CD14-positive monocyte (primary cell): ENCODE data around the gene SSMEM1. TPM values are rescaled to one million over a fixed set of nuclear protein-coding genes. Genes with fewer than 3 reads are reported as not detected.

ENCODE experiments used
- DNase-seq, 3 donors: peaks; one replicate each; pipeline ENCODE4 v3.0.0-alpha.2; 2011 to 2022
- H2AFZ ChIP-seq: 2 replicates; pipeline ENCODE4 v1.6.0; 2012; ENCODE audit warnings: mild to moderate bottlenecking, low read depth, low read length, inconsistent platforms; ENCODE audit not compliant: insufficient read depth, poor library complexity, severe bottlenecking
- H3K27ac ChIP-seq, 2 donors: 1 replicate in 1 of 2; 2 replicates in 1 of 2; pipeline ENCODE4 v1.5.1; 2012 to 2013; ENCODE audit warnings: low read length in 2 of 2, control low read depth in 1 of 2, inconsistent platforms in 1 of 2, low read depth in 1 of 2, mild to moderate bottlenecking in 1 of 2
- H3K27me3 ChIP-seq, 2 donors: one replicate each; pipeline versions ENCODE4 v1.6.0 to v1.6.1; 2011 to 2013; ENCODE audit warnings: low read length in 2 of 2; ENCODE audit not compliant: control insufficient read depth in 2 of 2, insufficient read depth in 2 of 2
- H3K36me3 ChIP-seq, 2 donors: replicated peaks in 1 of 2; 1 replicate in 1 of 2; 2 replicates in 1 of 2; pipeline versions ENCODE4 v1.5.1 to v1.6.1; 2012 to 2013; ENCODE audit warnings: low read length in 2 of 2, control low read depth in 1 of 2, inconsistent platforms in 1 of 2, mild to moderate bottlenecking in 1 of 2; ENCODE audit not compliant: insufficient read depth in 2 of 2, control insufficient read depth in 1 of 2
- H3K4me1 ChIP-seq, 2 donors: 1 replicate in 1 of 2; 2 replicates in 1 of 2; pipeline versions ENCODE4 v1.5.1 to v1.6.1; 2012 to 2013; ENCODE audit warnings: low read length in 2 of 2, control low read depth in 1 of 2, inconsistent platforms in 1 of 2, mild to moderate bottlenecking in 1 of 2, moderate library complexity in 1 of 2; ENCODE audit not compliant: insufficient read depth in 2 of 2, control insufficient read depth in 1 of 2
- H3K4me2 ChIP-seq: replicated peaks from 2 replicates; pipeline ENCODE3; 2012; ENCODE audit warnings: low read length, moderate library complexity, mild to moderate bottlenecking; ENCODE audit not compliant: poor library complexity, severe bottlenecking; ENCODE audit errors: extremely low read depth
- H3K4me3 ChIP-seq, 3 experiments: fragments of 200-600 bp in 1 of 3; sonication (generic) in 1 of 3; replicated peaks in 1 of 3; 1 replicate in 2 of 3; 2 replicates in 1 of 3; pipeline ENCODE4 v1.5.1; 2011 to 2013; ENCODE audit warnings: low read length in 3 of 3, mild to moderate bottlenecking in 3 of 3, control low read depth in 2 of 3, low read depth in 2 of 3, inconsistent platforms in 1 of 3, moderate library complexity in 1 of 3
- H3K79me2 ChIP-seq: 2 replicates; pipeline ENCODE4 v1.6.0; 2012; ENCODE audit warnings: mild to moderate bottlenecking, control low read depth, inconsistent platforms, low read length, moderate library complexity; ENCODE audit not compliant: insufficient read depth
- H3K9ac ChIP-seq: 2 replicates; pipeline ENCODE4 v1.6.0; 2017; ENCODE audit warnings: low read length, mild to moderate bottlenecking; ENCODE audit not compliant: insufficient read depth, poor library complexity, severe bottlenecking
- H3K9me3 ChIP-seq, 2 donors: replicated peaks in 1 of 2; 1 replicate in 1 of 2; 2 replicates in 1 of 2; pipeline versions ENCODE4 v1.5.1 to v1.6.1; 2012 to 2013; ENCODE audit warnings: low read length in 2 of 2, control low read depth in 1 of 2; ENCODE audit not compliant: control insufficient read depth in 1 of 2, insufficient read depth in 1 of 2
- H4K20me1 ChIP-seq: 2 replicates; pipeline ENCODE4 v1.6.0; 2012; ENCODE audit warnings: mild to moderate bottlenecking, low read length, control low read depth, moderate library complexity; ENCODE audit not compliant: insufficient read depth
- H3K27ac Mint-ChIP-seq, 7 donors: one replicate each; pipeline ENCODE4 v1.8.0; 2020; ENCODE audit warnings: mild to moderate bottlenecking in 7 of 7, mixed read lengths in 7 of 7, moderate library complexity in 6 of 7, inconsistent platforms in 2 of 7
- H3K27me3 Mint-ChIP-seq, 3 donors: one replicate each; pipeline ENCODE4 v1.8.0; 2021 to 2022; ENCODE audit warnings: low read depth in 3 of 3, mild to moderate bottlenecking in 3 of 3, mixed read lengths in 3 of 3, moderate library complexity in 3 of 3, inconsistent platforms in 1 of 3
- H3K36me3 Mint-ChIP-seq, 2 donors: one replicate each; pipeline ENCODE4 v1.8.0; 2020; ENCODE audit warnings: mixed read lengths in 2 of 2, inconsistent platforms in 1 of 2, mild to moderate bottlenecking in 1 of 2
- H3K4me1 Mint-ChIP-seq: one replicate; pipeline ENCODE4 v1.8.0; 2020; ENCODE audit warnings: mild to moderate bottlenecking, mixed read lengths
- H3K4me3 Mint-ChIP-seq, 2 donors: one replicate each; pipeline ENCODE4 v1.8.0; 2020; ENCODE audit warnings: mild to moderate bottlenecking in 2 of 2, mixed read lengths in 2 of 2, moderate library complexity in 1 of 2
- H3K9me3 Mint-ChIP-seq, 7 donors: one replicate each; pipeline ENCODE4 v1.8.0; 2020 to 2022; ENCODE audit warnings: mixed read lengths in 7 of 7, mild to moderate bottlenecking in 6 of 7, moderate library complexity in 6 of 7, inconsistent platforms in 2 of 7
- CTCF ChIP-seq: fragments of 200-600 bp; IDR thresholded peaks from one replicate; pipeline ENCODE4 v1.8.0; 2022; ENCODE audit warnings: antibody characterized with exemption, mild to moderate bottlenecking
- WGBS: methylation state at CpG from one replicate; pipeline ENCODE4 v1.1.5; 2013; ENCODE audit warnings: missing lambda C conversion rate; ENCODE audit not compliant: insufficient coverage; 5-methylcytosine and 5-hydroxymethylcytosine counted together
- intact Hi-C, 2 donors: fragments of 100-400 bp; cut with micrococcal nuclease; formaldehyde crosslinking; loops; one replicate each; pipeline versions ENCODE4 v1.15.0 to v1.15.1; 2023
- polyA plus RNA-seq, 3 donors: library from polyadenylated mRNA; depleted of rRNA in 1 of 3; unstranded in 2 of 3; stranded (reverse) in 1 of 3; fragments of 300-500 nt in 2 of 3; fragments of >200 nt in 1 of 3; fragmentation: Illumina TruSeq in 2 of 3; gene quantifications; 1 replicate in 2 of 3; 2 replicates in 1 of 3; pipeline ENCODE4 v1.2.3, GENCODE V29; 2012 to 2021

SSMEM1 gene
- polyA plus RNA-seq, 3 donors, result not detected

GRCh38 chr7:130187360-130187759 lies 20.3 kb upstream of the SSMEM1 start:
- no peak for TF ChIP-seq CTCF
- Mint-ChIP-seq H3K27me3 (no peaks in the 10 kb centered on the region), H3K36me3 (peaks cover 60 to 67% of the 10 kb centered on the region in 2 donors), H3K4me1 (no peaks in the 10 kb centered on the region), H3K9me3 (no peaks in the 10 kb centered on the region), H3K27ac (no peak overlapping the region), H3K4me3 (no peak overlapping the region)
- H3K4me2 ChIP-seq, result no peak overlapping the region
- no peaks in the 10 kb centered on the region for H3K4me1 ChIP-seq
- intact Hi-C loops, result no loop called here
- H3K9me3 ChIP-seq, result no peaks in the 10 kb centered on the region
- H3K27ac ChIP-seq, result no peak overlapping the region
- peaks cover 51 to 84% of the 10 kb centered on the region in 2 donors for H3K36me3 ChIP-seq
- H3K4me3 ChIP-seq, result no peak overlapping the region
- H3K9ac ChIP-seq, result no peak overlapping the region
- no peaks in the 10 kb centered on the region for H4K20me1 ChIP-seq
- H3K79me2 ChIP-seq, result peaks cover 3% of the 10 kb centered on the region
- H2AFZ ChIP-seq, result no peak overlapping the region
- 100% methylated on average over 1 of the region's 2 CpGs for WGBS
- no peaks in the 10 kb centered on the region for H3K27me3 ChIP-seq
- no peak for DNase-seq

GRCh38 chr7:130189343-130189742 lies 18.3 kb upstream of the SSMEM1 start:
- Histone ChIP-seq H3K27me3 (no peaks in the 10 kb centered on the region), H3K79me2 (peaks cover 3% of the 10 kb centered on the region), H3K27ac (no peak overlapping the region), H2AFZ (no peak overlapping the region), H3K9me3 (no peaks in the 10 kb centered on the region), H3K4me1 (no peaks in the 10 kb centered on the region), H3K4me3 (no peak overlapping the region), H4K20me1 (no peaks in the 10 kb centered on the region), H3K36me3 (peaks cover 43 to 82% of the 10 kb centered on the region in 2 donors), H3K4me2 (no peak overlapping the region), H3K9ac (no peak overlapping the region)
- Mint-ChIP-seq H3K9me3 (no peaks in the 10 kb centered on the region), H3K27me3 (no peaks in the 10 kb centered on the region), H3K4me1 (no peaks in the 10 kb centered on the region), H3K4me3 (no peak overlapping the region), H3K27ac (no peak overlapping the region), H3K36me3 (peaks cover 58 to 69% of the 10 kb centered on the region in 2 donors)
- 11% methylated on average over 1 of the region's 5 CpGs for WGBS
- no peak for DNase-seq
- no peak for TF ChIP-seq CTCF
- intact Hi-C loops, result no loop called here
